KBM-7 (cell line): ENCODE results near the gene PLEKHM1.
"Not testable (repeated sequence)": the region's sequence is repeated elsewhere in the genome, so short reads cannot be mapped to it uniquely, and the experiment has no call there.

Experiments
- DNase-seq: peaks from one replicate; pipeline ENCODE4 v3.0.0-alpha.2; 2015
- in situ Hi-C: fragments of 300-500 bp; cut with MboI; formaldehyde crosslinking; loops from 2 replicates; pipeline ENCODE4 v1.14.3; 2020; ENCODE audit warnings: low sequenced_read_pairs, low pct_unique_long_range_greater_than_20kb, mixed read lengths

The PLEKHM1 gene

DNA sequence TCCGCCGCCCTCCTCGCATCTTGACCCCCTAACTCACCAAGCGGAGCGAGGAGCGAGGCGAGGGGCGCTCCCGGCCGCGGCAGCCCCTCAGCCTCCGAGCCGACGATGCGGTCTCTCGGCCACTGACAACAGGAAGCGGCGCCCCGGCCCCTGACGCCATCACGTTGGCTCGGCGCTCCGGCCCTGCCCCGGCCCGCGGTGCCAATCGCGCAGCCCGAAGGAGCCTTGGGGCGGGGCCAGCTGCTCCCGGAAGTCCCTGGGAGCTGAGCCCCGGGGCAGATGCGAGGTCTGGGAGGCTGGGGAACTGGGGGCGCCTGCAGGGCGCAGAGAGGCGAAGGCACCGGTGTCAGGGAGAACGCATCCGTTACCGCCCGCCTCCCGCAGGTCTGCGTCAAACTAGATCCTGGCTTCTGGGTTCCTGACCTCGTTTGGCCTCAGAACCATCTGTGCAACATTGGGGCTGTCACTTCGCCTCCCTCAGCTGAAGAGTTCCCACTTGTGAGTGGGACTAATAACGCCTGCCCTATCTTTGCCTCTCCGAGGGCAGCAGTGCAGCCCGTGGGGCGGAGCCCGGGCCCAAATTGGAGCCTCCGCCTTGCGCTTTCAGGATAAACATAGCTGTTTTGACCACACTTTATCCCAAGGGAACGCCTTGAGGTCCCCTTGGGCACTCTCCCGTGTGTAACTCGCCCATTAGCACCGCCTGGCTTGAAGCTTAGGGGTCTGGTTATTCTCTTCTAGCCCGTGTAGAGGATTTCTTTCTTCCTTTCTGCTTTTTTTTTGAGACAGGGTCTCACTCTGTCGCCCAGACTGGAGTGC is at the start of gene PLEKHM1:
Gene PLEKHM1, minus strand, starts transcription at position 107 of the 819 bp plus-strand sequence. CDS start 8,237 bp downstream, outside the sequence.
- in situ Hi-C loops = not testable (repeated sequence)
- DNase-seq = peak; percentile 86

DNA sequence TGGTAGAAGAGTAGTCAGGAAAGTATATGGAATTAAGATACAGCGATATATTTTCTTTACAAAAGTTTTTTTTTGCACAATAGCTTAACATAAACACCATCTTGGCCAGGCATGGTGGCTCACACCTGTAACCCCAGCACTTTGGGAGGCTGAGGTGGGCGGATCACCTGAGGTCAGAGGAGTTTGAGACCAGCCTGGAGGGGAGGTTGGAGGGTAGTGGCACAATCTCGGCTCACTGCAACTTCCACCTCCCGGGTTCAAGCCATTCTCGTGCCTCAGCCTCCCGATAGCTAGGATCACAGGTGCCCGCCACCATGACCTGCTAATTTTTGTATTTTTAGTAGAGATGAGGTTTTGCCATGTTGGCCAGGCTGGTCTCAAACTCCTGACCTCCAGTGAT is 47.6 kb upstream of the PLEKHM1 start:
- in situ Hi-C loops, DNase-seq: not testable (repeated sequence)

DNA sequence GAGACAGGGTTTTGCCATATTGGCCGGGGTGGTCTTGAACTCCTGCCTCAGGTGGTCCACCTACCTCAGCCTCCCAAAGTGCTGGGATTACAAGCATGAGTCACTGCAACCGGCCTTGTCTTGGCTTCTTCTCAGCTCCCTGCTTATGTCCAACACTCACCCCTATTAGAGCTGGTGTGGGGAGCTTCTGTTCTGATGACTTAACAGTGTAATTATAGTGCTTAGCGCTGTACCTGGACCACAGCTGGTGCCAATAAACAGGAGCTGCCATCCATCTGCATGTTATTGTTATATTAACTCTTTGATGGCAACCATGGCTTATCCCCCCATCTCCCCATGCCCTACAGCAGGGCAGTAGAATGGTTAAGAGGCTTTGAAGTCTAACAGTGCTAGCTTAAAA is 15.6 kb upstream of the PLEKHM1 start:
- not testable (repeated sequence) for DNase-seq
- in situ Hi-C loops = loop anchor here (25.0 kb wide), 1 partner anchor 94 kb away; no protein-coding TSS in a partner anchor

DNA sequence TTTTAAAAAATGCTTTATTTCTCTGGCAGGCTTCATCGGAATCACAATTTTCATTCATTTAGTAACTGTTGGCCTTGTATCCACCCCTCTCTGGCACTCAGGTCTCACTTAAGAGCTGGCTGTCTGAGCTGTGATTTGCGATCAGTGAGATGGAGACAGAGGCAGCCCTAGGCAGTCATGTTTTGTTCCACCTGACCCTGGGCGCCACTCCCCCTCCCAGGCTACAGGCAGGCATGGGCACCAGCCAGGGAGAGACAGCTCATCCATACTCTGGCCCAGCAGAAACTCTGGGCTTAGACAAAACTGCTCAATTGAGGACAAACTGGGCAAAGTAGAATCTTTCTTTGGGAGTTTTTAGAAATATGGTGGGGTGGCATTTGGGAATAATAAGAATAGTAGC is 14.7 kb upstream of the PLEKHM1 start:
- not testable (repeated sequence) for DNase-seq
- in situ Hi-C loops = loop anchor here (25.0 kb wide), 1 partner anchor 93 kb away; no protein-coding TSS in a partner anchor

DNA sequence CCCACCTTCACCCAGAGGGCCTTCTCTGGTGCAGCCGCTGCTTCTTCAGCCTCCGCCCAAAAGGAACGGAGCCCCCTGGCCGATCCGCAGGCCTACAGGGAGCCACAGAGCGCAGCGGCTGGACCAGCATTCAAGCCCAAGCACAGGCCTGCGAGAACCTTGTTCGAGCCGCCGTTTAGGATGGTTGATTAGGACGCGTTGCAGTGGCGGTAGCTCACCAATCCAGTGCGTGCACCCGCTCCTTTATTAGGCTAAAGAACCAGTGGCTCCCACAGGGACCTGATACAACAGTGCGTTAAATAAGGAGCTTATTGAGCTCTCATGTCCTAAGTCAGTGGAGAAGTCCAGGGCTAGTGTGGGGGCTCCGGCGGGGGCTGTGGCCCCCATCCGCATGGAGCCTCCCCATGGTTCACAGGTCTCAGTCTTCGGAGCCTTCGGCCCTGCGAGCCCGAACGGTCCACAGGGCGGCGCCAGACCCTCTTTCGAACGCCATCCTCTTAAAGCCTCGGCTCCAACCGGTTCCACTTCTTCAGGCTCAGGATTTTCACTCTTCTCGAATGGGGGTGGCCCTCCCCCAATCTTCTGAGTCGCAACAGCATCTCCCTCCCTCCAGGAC is 10.7 kb upstream of the PLEKHM1 start:
- in situ Hi-C loops = loop anchor here (25.0 kb wide), 1 partner anchor 89 kb away; no protein-coding TSS in a partner anchor
- not testable (repeated sequence) for DNase-seq

DNA sequence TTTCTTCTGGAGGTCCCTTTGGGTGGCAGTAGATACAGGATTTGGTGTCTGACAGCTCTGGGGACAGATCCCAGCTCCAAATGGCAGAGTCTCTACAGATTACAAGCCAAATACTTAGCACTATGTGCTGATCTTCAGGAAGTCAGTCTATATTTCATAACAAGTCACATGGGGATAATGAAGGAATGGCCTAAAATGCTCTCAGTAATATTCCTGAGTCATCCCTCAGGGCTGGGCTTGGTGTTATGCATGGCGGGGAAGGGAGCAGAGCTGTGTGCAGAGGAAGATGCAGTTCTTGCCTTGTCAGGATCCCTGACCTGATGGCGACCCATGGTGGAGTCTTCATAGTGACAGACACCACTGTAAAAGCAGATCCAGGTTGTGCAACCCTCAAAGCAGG is 10.0 kb upstream of the PLEKHM1 start:
- DNase-seq = not testable (repeated sequence)
- in situ Hi-C loops = loop anchor here (25.0 kb wide), 1 partner anchor 88 kb away; no protein-coding TSS in a partner anchor

DNA sequence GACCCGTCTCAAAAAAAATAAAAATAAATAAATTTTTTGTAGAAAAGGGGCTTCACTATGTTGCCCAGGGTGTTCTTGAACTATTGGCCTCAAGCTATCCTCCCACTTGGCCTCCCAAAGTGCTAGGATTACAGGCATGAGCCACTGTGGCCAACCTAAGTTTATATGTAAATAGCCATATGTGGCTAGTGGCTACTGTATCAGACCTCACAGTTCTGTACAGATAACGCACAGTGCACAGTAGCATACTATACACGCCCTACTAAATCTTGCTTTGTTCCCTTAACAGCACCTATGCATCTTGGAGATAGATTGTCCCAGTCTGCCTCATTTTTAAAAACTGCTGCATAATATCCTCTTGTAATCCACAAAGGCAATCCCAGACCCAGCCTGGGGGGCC is 8.7 kb upstream of the PLEKHM1 start:
- DNase-seq, in situ Hi-C loops: not testable (repeated sequence)

DNA sequence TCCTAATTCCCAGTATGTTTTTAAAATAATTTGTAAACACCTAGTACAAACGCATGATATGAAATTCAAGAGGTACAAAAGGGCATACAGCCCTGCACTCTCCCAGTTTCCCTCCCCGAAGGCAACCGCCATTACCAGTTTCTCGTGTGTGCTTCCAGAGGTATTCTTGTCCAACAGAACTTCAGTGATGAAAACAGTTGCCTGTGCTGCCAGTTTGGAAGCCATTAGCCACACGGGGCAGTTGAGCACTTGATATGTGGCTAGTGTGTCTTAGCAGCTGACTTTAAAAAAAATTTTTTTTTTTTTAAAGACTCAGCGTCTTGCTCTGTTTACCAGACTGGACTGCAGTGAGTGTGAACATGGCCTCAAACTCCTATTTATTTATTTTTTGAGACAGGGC is 7.9 kb upstream of the PLEKHM1 start:
- in situ Hi-C loops, DNase-seq: not testable (repeated sequence)

DNA sequence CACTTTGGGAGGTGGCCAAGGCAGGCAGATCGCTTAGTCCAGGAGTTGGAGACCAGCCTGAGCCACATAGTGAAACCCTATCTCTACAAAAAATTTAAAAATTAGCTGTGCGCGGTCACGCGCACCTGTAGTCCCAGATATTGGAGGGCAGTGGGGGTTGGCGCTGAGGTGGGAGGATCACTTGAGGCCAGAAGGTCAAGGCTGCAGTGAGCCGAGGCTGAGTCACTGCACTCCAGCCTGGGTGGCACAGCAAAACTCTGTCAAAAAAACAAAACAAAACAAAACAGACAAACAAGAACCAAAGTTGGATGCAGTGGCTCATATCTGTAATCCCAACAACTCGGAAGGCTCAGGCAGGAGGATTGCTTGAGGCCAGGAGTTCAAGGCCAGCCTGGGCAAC is 6.9 kb upstream of the PLEKHM1 start:
- in situ Hi-C loops, DNase-seq: not testable (repeated sequence)

DNA sequence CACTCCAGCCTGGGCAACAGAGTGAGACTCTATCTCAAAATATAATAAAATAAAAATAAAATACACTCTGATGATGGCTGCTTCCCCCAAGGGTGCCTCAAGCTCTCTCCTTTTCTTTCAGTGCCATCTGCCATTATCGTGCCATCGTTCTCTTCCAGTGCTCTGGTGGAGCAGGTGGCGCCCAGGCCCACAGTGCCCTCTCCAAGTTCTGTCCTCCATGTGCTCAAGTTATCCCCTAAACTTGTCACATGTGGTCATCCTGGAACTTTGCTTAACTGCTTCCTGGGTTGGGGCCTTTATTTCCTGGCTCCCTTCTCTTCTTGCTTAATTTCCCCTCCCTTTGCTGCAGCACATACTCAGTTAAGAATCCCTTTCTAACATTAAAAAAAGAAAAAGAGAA is 6.0 kb upstream of the PLEKHM1 start:
- DNase-seq, in situ Hi-C loops: not testable (repeated sequence)

DNA sequence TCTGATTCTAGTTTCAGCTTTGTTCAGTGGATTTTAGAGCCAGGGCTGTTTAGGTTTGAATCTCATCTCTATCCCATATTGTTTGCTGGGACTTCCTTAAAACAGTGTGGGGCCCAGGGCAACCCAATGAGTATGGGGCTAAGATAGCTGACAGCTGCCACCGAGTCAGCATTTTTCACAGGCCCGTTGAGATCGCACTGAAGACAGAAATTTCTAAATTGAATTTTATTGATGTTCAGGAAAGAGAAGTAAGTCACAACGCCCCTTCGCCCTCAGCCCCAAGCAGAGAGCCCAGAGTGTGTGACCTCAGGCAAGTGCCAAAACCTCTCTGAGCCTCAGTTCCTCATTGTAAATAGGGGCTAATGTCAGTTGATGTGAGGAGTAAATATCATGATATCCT is 4.0 kb upstream of the PLEKHM1 start:
- DNase-seq, in situ Hi-C loops: not testable (repeated sequence)

DNA sequence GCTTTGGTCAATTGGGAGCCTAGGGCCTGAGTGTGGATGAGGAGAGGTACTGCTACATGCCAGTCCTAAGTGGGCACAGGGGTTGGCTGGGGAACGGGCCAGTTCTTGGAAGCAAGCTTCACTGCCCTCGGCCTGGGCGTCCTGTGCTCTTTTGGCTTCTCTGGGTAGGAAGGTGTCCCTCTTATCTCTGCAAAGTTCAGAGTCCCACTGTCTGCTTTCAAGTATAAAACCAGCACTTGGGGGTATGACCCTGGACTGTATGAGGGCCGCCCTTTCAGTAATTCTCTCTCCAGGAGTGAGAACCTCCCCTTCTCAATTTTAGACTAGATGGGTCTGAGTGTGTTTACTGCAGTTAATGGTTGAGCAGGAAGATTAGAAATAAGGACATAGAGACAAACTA is 1.6 kb upstream of the PLEKHM1 start:
- in situ Hi-C loops, DNase-seq: not testable (repeated sequence)

DNA sequence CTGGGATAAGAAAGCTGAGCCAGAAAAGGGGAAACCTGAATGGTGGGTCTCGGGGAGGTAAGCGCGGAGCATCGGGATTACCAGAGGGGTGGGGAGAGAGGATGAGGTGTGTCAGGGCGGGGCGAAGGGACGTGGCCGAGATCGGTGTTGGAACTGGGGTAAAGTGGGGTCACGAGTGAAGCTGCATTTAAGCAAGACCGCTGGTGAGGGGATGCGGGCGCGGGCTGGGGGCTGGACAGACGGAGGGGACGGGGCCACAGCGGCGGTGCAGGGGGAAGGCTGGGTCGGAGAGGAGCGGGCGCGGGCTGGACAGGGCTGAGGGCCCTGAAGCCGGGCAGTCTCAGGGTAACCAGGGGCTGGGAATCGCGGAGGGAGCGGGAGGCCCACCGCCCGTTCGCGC is 323 bp downstream of the PLEKHM1 start:
- DNase-seq, in situ Hi-C loops: not testable (repeated sequence)

DNA sequence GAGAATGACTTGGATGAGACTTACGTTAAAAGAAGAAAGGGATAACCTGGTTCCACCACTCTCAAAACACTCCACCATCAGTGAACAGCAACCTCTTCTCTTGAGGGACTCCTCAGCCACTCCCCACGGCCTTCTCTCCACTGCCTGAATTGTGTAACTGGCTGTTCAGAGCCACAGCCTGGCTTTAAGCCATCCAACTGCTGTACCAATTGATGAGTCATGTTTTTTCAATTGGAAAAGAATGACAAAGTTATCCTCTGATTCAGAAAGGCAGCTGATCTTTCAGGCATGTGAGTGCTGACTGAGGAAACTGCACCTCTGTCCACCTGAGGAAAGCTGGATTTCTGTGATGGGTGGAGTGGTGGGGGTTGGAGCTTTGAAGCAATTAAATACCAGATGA is 2.8 kb downstream of the PLEKHM1 start:
- DNase-seq = peak; percentile 47
- in situ Hi-C loops = not testable (repeated sequence)

DNA sequence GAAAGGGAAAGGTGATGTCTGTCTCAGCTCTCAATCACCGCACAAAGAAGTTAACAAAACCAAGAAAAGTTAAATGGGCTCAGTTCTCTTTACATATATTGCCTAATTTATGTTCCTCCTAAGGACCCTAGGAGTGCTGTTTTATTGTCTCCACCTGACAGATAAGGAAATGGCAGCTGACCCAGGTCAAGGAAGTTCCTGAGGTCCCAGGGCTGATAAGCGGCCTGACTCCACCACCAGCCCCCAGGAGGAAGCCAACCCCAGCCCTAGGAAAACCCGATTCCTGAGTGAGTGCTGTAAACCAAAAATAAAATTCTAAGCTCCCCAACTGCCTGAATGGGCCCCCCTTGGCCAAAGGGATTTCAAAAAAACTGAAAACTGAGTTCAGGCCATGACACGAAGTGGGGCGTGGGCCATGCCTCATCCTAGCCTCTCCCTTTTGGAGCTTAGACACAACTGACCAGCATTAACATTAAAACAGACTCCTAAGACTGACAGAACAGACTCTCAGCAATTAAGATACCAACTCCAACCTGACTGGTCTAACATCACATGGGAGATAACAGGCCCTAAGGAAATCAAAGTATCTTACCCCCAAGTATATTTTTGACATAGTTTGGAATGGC is 6.8 kb downstream of the PLEKHM1 start:
- DNase-seq, in situ Hi-C loops: not testable (repeated sequence)

DNA sequence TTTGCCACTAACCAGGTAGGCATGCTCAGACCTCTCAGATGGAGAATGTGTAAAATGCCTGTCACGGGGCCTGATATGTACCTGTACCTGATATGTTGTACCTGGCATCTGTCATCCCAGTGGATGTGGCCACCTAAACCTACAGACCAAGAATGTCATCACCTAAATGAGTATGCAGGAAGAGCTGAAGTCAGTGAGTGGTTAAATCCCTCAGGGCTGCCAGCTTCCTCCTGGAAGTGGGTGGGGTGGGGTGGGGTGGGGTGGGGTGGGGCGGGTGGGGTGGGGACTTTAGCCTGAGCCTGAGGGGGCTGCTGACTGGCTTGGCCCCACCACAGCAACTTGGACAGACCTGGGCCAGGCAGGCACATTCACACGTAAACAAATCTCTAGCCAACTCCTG is 7.3 kb downstream of the PLEKHM1 start:
- in situ Hi-C loops, DNase-seq: not testable (repeated sequence)

DNA sequence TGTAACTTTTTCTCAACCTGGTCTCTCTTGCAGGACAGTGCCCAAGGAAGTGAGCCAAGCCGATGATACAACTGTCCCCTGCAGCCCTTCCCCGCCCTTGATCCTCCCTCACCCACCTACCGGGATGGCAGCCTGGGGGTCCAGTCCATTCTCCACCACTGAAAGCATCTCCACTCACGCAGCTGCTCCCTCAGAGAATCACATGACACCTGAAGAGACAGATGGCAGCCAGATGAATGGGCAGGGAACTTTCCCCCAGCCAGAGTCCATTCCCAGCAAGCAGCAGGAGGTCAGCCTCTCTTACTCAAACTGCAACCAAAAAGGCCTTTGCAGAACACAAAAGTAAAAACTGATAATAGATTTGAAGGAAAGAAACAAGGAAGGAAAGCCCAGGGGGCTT is 8.2 kb downstream of the PLEKHM1 start:
- in situ Hi-C loops, DNase-seq: not testable (repeated sequence)

DNA sequence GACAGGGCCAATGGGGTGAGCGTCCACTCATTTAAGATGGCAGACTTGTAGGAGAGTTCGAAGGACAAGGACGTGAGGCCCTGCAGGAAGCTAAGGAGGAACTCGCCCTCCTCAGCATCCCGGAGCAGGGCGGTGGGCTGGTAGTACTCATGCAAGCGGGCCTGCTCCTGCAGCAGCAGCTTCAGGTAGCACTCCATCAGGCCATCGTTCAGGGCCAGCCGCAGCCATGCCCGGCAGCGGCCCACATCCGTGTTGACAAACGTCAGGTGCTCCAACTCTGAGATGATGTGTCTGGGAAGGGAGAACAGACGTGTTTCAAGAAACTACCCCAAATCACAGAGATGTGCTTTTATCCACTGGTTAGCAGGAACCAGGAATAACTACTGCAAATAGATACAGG is 15.1 kb downstream of the PLEKHM1 start:
- DNase-seq, in situ Hi-C loops: not testable (repeated sequence)

DNA sequence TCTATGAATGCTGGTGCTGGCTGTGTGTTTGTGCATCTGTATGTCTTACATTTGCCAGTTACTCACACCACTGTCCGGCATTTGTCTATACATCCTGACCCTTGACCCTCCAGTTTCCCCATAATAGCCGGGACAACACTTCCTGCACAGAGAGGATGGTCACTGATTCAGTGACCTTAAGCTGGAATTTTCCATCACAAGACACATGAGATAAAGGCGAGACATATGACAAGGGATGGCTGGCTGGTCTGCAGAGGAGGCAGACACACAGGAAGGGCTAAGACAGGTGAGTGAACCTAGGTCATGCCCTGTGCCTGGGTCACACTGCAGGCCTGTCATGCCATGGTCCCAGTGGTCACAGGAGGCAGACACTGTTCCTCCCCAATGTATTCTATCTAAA is 18.3 kb downstream of the PLEKHM1 start:
- in situ Hi-C loops, DNase-seq: not testable (repeated sequence)

DNA sequence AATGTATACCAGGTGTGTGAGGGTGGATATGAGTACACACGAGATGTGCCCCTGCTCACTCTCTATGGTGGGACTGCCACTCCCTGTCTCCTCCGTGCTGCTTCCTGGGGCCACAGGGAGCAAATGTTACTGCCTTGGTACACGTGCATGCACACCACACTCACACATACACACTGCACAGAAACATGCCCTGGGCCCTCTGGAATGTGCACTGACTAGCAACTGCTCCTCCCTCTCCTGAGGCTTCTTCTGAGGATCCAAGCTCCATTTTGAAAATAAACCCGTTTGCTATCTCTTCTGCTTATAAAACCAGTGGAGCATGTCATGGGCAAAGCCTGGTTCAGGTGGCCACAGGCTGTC is 21.3 kb downstream of the PLEKHM1 start:
- in situ Hi-C loops, DNase-seq: not testable (repeated sequence)
